ENCODE results near the gene MEGF11.

Gene MEGF11

GRCh38 chr15:65918945-65919344, 334.6 kb downstream of the MEGF11 start:
- H3K27ac ChIP-seq (replicated peaks): no peak overlapping the region
- TF ChIP-seq REST (IDR thresholded peaks at IDR 0.05; ENCODE audit: insufficient replicate concordance, low read depth) (no peak), POLR2AphosphoS5 (IDR thresholded peaks at IDR 0.05; ENCODE audit: low read depth) (no peak), CTCF (IDR thresholded peaks at IDR 0.05; ENCODE audit: insufficient read depth, low read length) (no peak), GABPA (IDR thresholded peaks at IDR 0.05; ENCODE audit: low read depth) (no peak), SPI1 (IDR thresholded peaks at IDR 0.05; ENCODE audit: borderline replicate concordance, low read depth) (no peak)
- DNase-seq (ENCODE audit: low read depth in 1 of 2, low spot score in 1 of 2): no peak
- H3K4me3 ChIP-seq (replicated peaks; ENCODE audit: insufficient read depth, low read length): no peak overlapping the region
- H3K27me3 ChIP-seq (ENCODE audit: insufficient read depth, poor library complexity, severe bottlenecking): no peaks in the 10 kb centered on the region

- TF ChIP-seq REST (IDR thresholded peaks at IDR 0.05; ENCODE audit: insufficient replicate concordance, low read depth) (no peak), SPI1 (IDR thresholded peaks at IDR 0.05; ENCODE audit: borderline replicate concordance, low read depth) (no peak), CTCF (IDR thresholded peaks at IDR 0.05; ENCODE audit: insufficient read depth, low read length) (no peak), GABPA (IDR thresholded peaks at IDR 0.05; ENCODE audit: low read depth) (no peak), POLR2AphosphoS5 (IDR thresholded peaks at IDR 0.05; ENCODE audit: low read depth) (no peak)
- H3K27me3 ChIP-seq (ENCODE audit: insufficient read depth, poor library complexity, severe bottlenecking): no peaks in the 10 kb centered on the region
- no peak overlapping the region for H3K4me3 ChIP-seq (replicated peaks; ENCODE audit: insufficient read depth, low read length)
- no peak overlapping the region for H3K27ac ChIP-seq (replicated peaks)
- no peak for DNase-seq (ENCODE audit: low read depth in 1 of 2, low spot score in 1 of 2)
Measured at GRCh38 chr15:65918357-65918920, 335.1 kb downstream of the MEGF11 start.

- Histone ChIP-seq H3K4me3 (replicated peaks; ENCODE audit: insufficient read depth, low read length) (no peak overlapping the region), H3K27ac (replicated peaks) (no peak overlapping the region), H3K27me3 (ENCODE audit: insufficient read depth, poor library complexity, severe bottlenecking) (no peaks in the 10 kb centered on the region)
- TF ChIP-seq POLR2AphosphoS5 (IDR thresholded peaks at IDR 0.05; ENCODE audit: low read depth) (no peak), SPI1 (IDR thresholded peaks at IDR 0.05; ENCODE audit: borderline replicate concordance, low read depth) (no peak)
- DNase-seq (ENCODE audit: low read depth in 1 of 2, low spot score in 1 of 2): no peak
Measured at GRCh38 chr15:65917936-65918335, 335.6 kb downstream of the MEGF11 start.

GRCh38 chr15:65917407-65917756, 336.2 kb downstream of the MEGF11 start:
- H3K27ac ChIP-seq (replicated peaks): no peak overlapping the region
- TF ChIP-seq SPI1 (IDR thresholded peaks at IDR 0.05; ENCODE audit: borderline replicate concordance, low read depth) (no peak), POLR2AphosphoS5 (IDR thresholded peaks at IDR 0.05; ENCODE audit: low read depth) (no peak), GABPA (IDR thresholded peaks at IDR 0.05; ENCODE audit: low read depth) (no peak), CTCF (IDR thresholded peaks at IDR 0.05; ENCODE audit: insufficient read depth, low read length) (no peak), REST (IDR thresholded peaks at IDR 0.05; ENCODE audit: insufficient replicate concordance, low read depth) (no peak)
- no peaks in the 10 kb centered on the region for H3K27me3 ChIP-seq (ENCODE audit: insufficient read depth, poor library complexity, severe bottlenecking)
- DNase-seq (ENCODE audit: low read depth in 1 of 2, low spot score in 1 of 2): no peak
- no peak overlapping the region for H3K4me3 ChIP-seq (replicated peaks; ENCODE audit: insufficient read depth, low read length)
